HL-60 (cell line): Measurements from ENCODE around the gene JAK1.

Experiments
- DNase-seq, 2 experiments: peaks; one replicate each; pipeline ENCODE4 v3.0.0-alpha.2; 2010 to 2020; ENCODE audit warnings: low read depth in 1 of 2, low spot score in 1 of 2
- H3K27ac ChIP-seq: fragments of 250-450 bp; sonication (Bioruptor Pico); replicated peaks from 2 replicates; pipeline ENCODE4 v1.5.1; 2020; ENCODE audit warnings: mild to moderate bottlenecking, moderate library complexity
- H3K27me3 ChIP-seq: fragments of 250-450 bp; sonication (Bioruptor Pico); 2 replicates; pipeline ENCODE4 v1.5.1; 2021; ENCODE audit warnings: mild to moderate bottlenecking, moderate library complexity; ENCODE audit not compliant: insufficient read depth, poor library complexity, severe bottlenecking
- H3K4me3 ChIP-seq: replicated peaks from 2 replicates; pipeline ENCODE4 v1.5.1; 2011; ENCODE audit warnings: mild to moderate bottlenecking, control low read depth, low read length; ENCODE audit not compliant: insufficient read depth
- GABPA ChIP-seq: IDR thresholded peaks from 2 replicates; pipeline ENCODE4 v1.6.1; 2012; ENCODE audit warnings: low read depth
- POLR2AphosphoS5 ChIP-seq: IDR thresholded peaks from 2 replicates; pipeline ENCODE4 v1.6.1; 2012; ENCODE audit warnings: low read depth
- SPI1 ChIP-seq: IDR thresholded peaks from 2 replicates; pipeline ENCODE4 v1.6.1; 2012; ENCODE audit warnings: low read depth, mild to moderate bottlenecking, borderline replicate concordance
- TF ChIP-seq, protein P1 (sequence below): IDR thresholded peaks from one replicate; pipeline ENCODE4 v1.5.1; 2011; ENCODE audit warnings: low read length, control low read depth, inconsistent platforms; ENCODE audit not compliant: insufficient read depth
- TF ChIP-seq, protein P2 (sequence below): IDR thresholded peaks from 2 replicates; pipeline ENCODE4 v1.6.1; 2012; ENCODE audit warnings: low read depth; ENCODE audit not compliant: insufficient replicate concordance

Gene JAK1

DNA sequence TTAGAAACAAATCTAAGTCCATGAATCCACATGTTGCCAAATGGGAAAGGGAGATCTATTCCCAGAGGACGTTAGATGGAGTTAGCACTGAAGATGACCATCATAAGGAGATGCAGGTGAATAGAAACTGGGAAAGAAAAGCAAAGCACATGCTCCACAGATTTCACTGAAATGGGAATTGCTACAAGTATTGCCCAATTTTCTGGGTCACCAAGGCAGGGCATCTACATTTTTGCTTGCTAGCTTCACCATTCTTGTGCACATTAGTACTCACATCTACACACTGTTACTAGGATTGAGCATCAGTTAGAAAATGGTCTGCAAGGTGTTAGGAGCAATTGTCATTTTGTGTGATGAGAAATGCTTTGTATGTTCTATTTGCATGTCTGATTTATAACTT is 99.1 kb downstream of the JAK1 start:
- DNase-seq = no peak
- TF ChIP-seq, protein P1, sequence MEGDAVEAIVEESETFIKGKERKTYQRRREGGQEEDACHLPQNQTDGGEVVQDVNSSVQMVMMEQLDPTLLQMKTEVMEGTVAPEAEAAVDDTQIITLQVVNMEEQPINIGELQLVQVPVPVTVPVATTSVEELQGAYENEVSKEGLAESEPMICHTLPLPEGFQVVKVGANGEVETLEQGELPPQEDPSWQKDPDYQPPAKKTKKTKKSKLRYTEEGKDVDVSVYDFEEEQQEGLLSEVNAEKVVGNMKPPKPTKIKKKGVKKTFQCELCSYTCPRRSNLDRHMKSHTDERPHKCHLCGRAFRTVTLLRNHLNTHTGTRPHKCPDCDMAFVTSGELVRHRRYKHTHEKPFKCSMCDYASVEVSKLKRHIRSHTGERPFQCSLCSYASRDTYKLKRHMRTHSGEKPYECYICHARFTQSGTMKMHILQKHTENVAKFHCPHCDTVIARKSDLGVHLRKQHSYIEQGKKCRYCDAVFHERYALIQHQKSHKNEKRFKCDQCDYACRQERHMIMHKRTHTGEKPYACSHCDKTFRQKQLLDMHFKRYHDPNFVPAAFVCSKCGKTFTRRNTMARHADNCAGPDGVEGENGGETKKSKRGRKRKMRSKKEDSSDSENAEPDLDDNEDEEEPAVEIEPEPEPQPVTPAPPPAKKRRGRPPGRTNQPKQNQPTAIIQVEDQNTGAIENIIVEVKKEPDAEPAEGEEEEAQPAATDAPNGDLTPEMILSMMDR = no peak
- TF ChIP-seq GABPA = no peak
- TF ChIP-seq POLR2AphosphoS5 = no peak
- TF ChIP-seq, protein P2, sequence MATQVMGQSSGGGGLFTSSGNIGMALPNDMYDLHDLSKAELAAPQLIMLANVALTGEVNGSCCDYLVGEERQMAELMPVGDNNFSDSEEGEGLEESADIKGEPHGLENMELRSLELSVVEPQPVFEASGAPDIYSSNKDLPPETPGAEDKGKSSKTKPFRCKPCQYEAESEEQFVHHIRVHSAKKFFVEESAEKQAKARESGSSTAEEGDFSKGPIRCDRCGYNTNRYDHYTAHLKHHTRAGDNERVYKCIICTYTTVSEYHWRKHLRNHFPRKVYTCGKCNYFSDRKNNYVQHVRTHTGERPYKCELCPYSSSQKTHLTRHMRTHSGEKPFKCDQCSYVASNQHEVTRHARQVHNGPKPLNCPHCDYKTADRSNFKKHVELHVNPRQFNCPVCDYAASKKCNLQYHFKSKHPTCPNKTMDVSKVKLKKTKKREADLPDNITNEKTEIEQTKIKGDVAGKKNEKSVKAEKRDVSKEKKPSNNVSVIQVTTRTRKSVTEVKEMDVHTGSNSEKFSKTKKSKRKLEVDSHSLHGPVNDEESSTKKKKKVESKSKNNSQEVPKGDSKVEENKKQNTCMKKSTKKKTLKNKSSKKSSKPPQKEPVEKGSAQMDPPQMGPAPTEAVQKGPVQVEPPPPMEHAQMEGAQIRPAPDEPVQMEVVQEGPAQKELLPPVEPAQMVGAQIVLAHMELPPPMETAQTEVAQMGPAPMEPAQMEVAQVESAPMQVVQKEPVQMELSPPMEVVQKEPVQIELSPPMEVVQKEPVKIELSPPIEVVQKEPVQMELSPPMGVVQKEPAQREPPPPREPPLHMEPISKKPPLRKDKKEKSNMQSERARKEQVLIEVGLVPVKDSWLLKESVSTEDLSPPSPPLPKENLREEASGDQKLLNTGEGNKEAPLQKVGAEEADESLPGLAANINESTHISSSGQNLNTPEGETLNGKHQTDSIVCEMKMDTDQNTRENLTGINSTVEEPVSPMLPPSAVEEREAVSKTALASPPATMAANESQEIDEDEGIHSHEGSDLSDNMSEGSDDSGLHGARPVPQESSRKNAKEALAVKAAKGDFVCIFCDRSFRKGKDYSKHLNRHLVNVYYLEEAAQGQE = no peak
- TF ChIP-seq SPI1 = no peak
- H3K27ac ChIP-seq = no peak overlapping the region
- no peak overlapping the region for H3K4me3 ChIP-seq
- no peaks in the 10 kb centered on the region for H3K27me3 ChIP-seq

DNA sequence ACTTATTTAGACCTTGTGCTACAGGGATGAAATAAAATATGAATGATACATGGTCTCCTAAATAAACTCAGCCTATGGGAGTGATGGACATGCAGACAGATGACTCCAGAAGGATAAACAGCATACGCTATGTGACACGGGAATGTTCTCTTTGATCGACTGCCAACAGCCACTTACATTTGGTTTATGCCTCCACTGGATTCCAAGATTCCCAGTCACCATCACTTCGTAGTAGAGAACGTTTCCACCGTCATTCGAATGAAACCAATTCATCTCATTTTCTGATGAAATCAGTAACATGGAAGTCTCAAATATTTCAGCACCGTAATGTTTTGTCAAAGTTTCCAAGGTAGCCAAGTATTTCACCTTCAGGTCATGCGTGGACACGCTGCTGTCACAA is 99.7 kb downstream of the JAK1 start:
- Histone ChIP-seq H3K4me3 (no peak overlapping the region), H3K27me3 (no peaks in the 10 kb centered on the region), H3K27ac (no peak overlapping the region)
- no peak for DNase-seq
- TF ChIP-seq GABPA = no peak
- TF ChIP-seq POLR2AphosphoS5 = no peak
- TF ChIP-seq, protein P1 = no peak
- TF ChIP-seq, protein P2 = no peak
- no peak for TF ChIP-seq SPI1

DNA sequence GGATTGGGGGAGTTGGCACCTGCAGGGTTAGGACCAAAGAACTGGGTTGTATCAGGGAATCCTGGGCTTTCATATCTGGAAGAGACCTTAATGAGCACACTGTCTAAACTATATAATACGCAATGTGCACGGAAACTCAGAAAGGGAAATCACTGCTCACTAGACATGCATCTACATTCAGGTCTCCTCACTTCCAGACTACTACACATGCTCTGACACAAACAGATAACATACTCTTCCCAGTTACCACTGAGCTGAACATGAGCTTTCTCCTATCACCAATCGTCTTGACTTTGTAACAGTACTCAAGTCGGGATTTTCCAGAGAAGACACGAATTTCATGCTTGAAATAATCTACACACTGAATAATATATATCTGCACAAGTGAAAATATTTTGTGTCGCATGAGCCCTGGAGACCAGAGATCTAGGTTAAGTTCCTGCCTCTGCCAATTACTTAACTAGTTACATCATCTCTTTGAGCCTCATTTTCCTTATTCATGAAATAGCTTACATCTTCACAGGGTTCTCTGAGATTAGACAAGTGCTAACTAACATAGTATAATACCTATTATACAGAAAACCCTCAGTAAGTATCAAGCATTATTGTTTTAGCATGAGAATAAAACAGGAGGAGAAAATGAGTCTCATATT is 101.1 kb downstream of the JAK1 start:
- TF ChIP-seq SPI1 = no peak
- TF ChIP-seq, protein P1 = no peak
- TF ChIP-seq POLR2AphosphoS5 = no peak
- TF ChIP-seq, protein P2 = no peak
- H3K27me3 ChIP-seq = no peaks in the 10 kb centered on the region
- no peak for DNase-seq
- no peak overlapping the region; the same call in 1 of the 2 replicates for H3K27ac ChIP-seq
- no peak overlapping the region for H3K4me3 ChIP-seq
